Activated CD8-positive, alpha-beta memory T cell treated with anti-CD3 and anti-CD28 coated beads for 4 hours (primary cell): ENCODE measurements around the gene MLXIP.
A peak's percentile ranks its signal among the peaks of the same experiment; 100 is the strongest.
"Not testable (repeated sequence)": the region's sequence is repeated elsewhere in the genome, so short reads cannot be mapped to it uniquely, and the experiment has no call there.

ENCODE experiments used
- DNase-seq, 2 donors: peaks; one replicate each; pipeline ENCODE4 v3.0.0-alpha.2; 2020; ENCODE audit warnings: low read depth in 2 of 2

MLXIP gene

GRCh38 chr12:122078141-122079032 is at the start of gene MLXIP:
Gene MLXIP (plus strand): TSS chr12:122078756. CDS start chr12:122078854, 98 bp downstream.
- DNase-seq, result peak; percentile 79 to 86

- no peak for DNase-seq
These were observed 49.5 kb upstream of the MLXIP start for GRCh38 chr12:122028905-122029560.

- no peak for DNase-seq
These were observed 48.7 kb upstream of the MLXIP start for GRCh38 chr12:122029620-122030423.

GRCh38 chr12:122030424-122031035 is 48.0 kb upstream of the MLXIP start:
- DNase-seq, result no peak

- no peak for DNase-seq
These were observed 47.0 kb upstream of the MLXIP start for GRCh38 chr12:122031342-122032216.

GRCh38 chr12:122032580-122032979 is 46.0 kb upstream of the MLXIP start:
- no peak for DNase-seq

- no peak for DNase-seq
These were observed 43.3 kb upstream of the MLXIP start for GRCh38 chr12:122035292-122035691.

GRCh38 chr12:122036153-122036552 is 42.4 kb upstream of the MLXIP start:
- no peak for DNase-seq

- DNase-seq, result no peak
These were observed 37.8 kb upstream of the MLXIP start for GRCh38 chr12:122040579-122041386.

- not testable (repeated sequence) for DNase-seq
These were observed 37.1 kb upstream of the MLXIP start for GRCh38 chr12:122041458-122041857.

- DNase-seq, result no peak
These were observed 35.6 kb upstream of the MLXIP start for GRCh38 chr12:122042910-122043309.

- no peak for DNase-seq
These were observed 35.1 kb upstream of the MLXIP start for GRCh38 chr12:122043476-122043875.

- DNase-seq, result no peak
These were observed 33.3 kb upstream of the MLXIP start for GRCh38 chr12:122045262-122045661.

- DNase-seq, result no peak
These were observed 32.4 kb upstream of the MLXIP start for GRCh38 chr12:122046145-122046544.

GRCh38 chr12:122048151-122048550 is 30.4 kb upstream of the MLXIP start:
- DNase-seq, result no peak

- DNase-seq, result no peak
These were observed 28.7 kb upstream of the MLXIP start for GRCh38 chr12:122049827-122050226.

- no peak for DNase-seq
These were observed 27.9 kb upstream of the MLXIP start for GRCh38 chr12:122050706-122051105.

GRCh38 chr12:122051231-122051876 is 27.2 kb upstream of the MLXIP start:
- no peak for DNase-seq

GRCh38 chr12:122052285-122052684 is 26.3 kb upstream of the MLXIP start:
- no peak for DNase-seq
